Keratinocyte (primary cell): Measurements from ENCODE around the gene KMT2B. TPM values are rescaled to one million over a fixed set of nuclear protein-coding genes. Genes with fewer than 3 reads are reported as not detected.

ENCODE experiments used
- DNase-seq: peaks from one replicate; pipeline ENCODE4 v3.0.0-alpha.2; 2011; ENCODE audit warnings: low read depth, missing footprints, low spot score
- FAIRE-seq: peaks from 2 replicates; lab custom pipeline; 2011; peaks lifted over from hg19 to GRCh38; lab: Jason Lieb, UNC
- H2AFZ ChIP-seq: 2 replicates; pipeline ENCODE4 v1.6.0; 2012; ENCODE audit warnings: low read length, control low read depth, inconsistent platforms; ENCODE audit not compliant: control insufficient read depth
- H3K27ac ChIP-seq: 2 replicates; pipeline ENCODE4 v1.5.1; 2011; ENCODE audit warnings: low read length; ENCODE audit not compliant: control insufficient read depth, insufficient read depth
- H3K27me3 ChIP-seq: 3 replicates; pipeline ENCODE4 v1.6.0; 2011; ENCODE audit warnings: low read length; ENCODE audit not compliant: control insufficient read depth, insufficient read depth; ENCODE audit errors: extremely low read depth
- H3K36me3 ChIP-seq, 2 experiments: 2 replicates in 1 of 2; 3 replicates in 1 of 2; pipeline ENCODE4 v1.5.1; 2011; ENCODE audit warnings: low read length in 2 of 2, mild to moderate bottlenecking in 1 of 2; ENCODE audit not compliant: control insufficient read depth in 2 of 2, insufficient read depth in 2 of 2; ENCODE audit errors: extremely low read depth in 1 of 2
- H3K4me1 ChIP-seq: 3 replicates; pipeline ENCODE4 v1.5.1; 2011; ENCODE audit warnings: low read length; ENCODE audit not compliant: control insufficient read depth, insufficient read depth; ENCODE audit errors: extremely low read depth
- H3K4me2 ChIP-seq: 3 replicates; pipeline ENCODE4 v1.6.0; 2011; ENCODE audit warnings: low read depth, low read length; ENCODE audit not compliant: control insufficient read depth, insufficient read depth; ENCODE audit errors: extremely low read depth
- H3K4me3 ChIP-seq, 3 experiments: fragments of 200-600 bp in 1 of 3; sonication (generic) in 1 of 3; 2 replicates in 2 of 3; 3 replicates in 1 of 3; pipeline ENCODE4 v1.5.1; 2011 to 2016; ENCODE audit warnings: low read length in 3 of 3, mild to moderate bottlenecking in 3 of 3, control low read depth in 2 of 3, inconsistent platforms in 1 of 3, low read depth in 1 of 3, mixed read lengths in 1 of 3, mixed run types in 1 of 3, moderate library complexity in 1 of 3; ENCODE audit not compliant: control insufficient read depth in 2 of 3, insufficient read depth in 2 of 3; ENCODE audit errors: extremely low read depth in 1 of 3
- H3K79me2 ChIP-seq: 2 replicates; pipeline ENCODE4 v1.6.0; 2012; ENCODE audit warnings: low read length; ENCODE audit not compliant: control insufficient read depth, insufficient read depth
- H3K9ac ChIP-seq: 3 replicates; pipeline ENCODE4 v1.6.0; 2011; ENCODE audit warnings: low read length; ENCODE audit not compliant: control insufficient read depth, insufficient read depth; ENCODE audit errors: extremely low read depth
- H3K9me1 ChIP-seq: 3 replicates; pipeline ENCODE4 v1.6.0; 2011; ENCODE audit warnings: low read length; ENCODE audit not compliant: control insufficient read depth, insufficient read depth; ENCODE audit errors: extremely low read depth
- H3K9me3 ChIP-seq: 2 replicates; pipeline ENCODE4 v1.5.1; 2012; ENCODE audit warnings: low read depth, low read length; ENCODE audit not compliant: control insufficient read depth
- H4K20me1 ChIP-seq: 3 replicates; pipeline ENCODE4 v1.6.0; 2011; ENCODE audit warnings: low read length; ENCODE audit not compliant: control insufficient read depth, insufficient read depth; ENCODE audit errors: extremely low read depth
- EZH2 ChIP-seq: IDR thresholded peaks from one replicate; pipeline ENCODE4 v1.6.1; 2012; ENCODE audit warnings: inconsistent platforms, mild to moderate bottlenecking, low read length, moderate library complexity
- dilution Hi-C: fragments of 300-500 bp; cut with MboI; formaldehyde crosslinking; loops from one replicate; pipeline ENCODE4 v1.7.0; 2020; ENCODE audit warnings: low sequenced_read_pairs; ENCODE audit not compliant: extremely low pct_ligation_motif_present
- polyA plus RNA-seq, 5 experiments: library from polyadenylated mRNA; depleted of rRNA in 3 of 5; stranded (reverse) in 3 of 5; stranded (forward) in 1 of 5; unstranded in 1 of 5; fragments of >200 nt; gene quantifications; 1 replicate in 1 of 5; 2 replicates in 3 of 5; 3 replicates in 1 of 5; pipeline versions ENCODE4 v1.2.1 to v1.2.3, GENCODE V29; 2011 to 2012; ENCODE audit warnings: missing spikeins in 2 of 5, low read depth in 1 of 5, low replicate concordance in 1 of 5
- TF ChIP-seq, protein P1 (sequence below), 3 experiments: IDR thresholded peaks in 1 of 3; conservative IDR thresholded peaks in 1 of 3; optimal IDR thresholded peaks in 1 of 3; 2 replicates in 2 of 3; 3 replicates in 1 of 3; pipeline versions ENCODE3 to v1.5.1; 2011; ENCODE audit warnings: low read length in 3 of 3, mild to moderate bottlenecking in 3 of 3, moderate library complexity in 2 of 3, control low read depth in 1 of 3, inconsistent platforms in 1 of 3; ENCODE audit not compliant: insufficient read depth in 2 of 3; ENCODE audit errors: extremely low read depth in 1 of 3

Gene KMT2B
- polyA plus RNA-seq, 1 donor (not counting 4 experiments of a cell fraction or from before 2014, with no cell fraction given) = 7.7 TPM

- H3K9ac ChIP-seq = peak overlapping the region; percentile 22
- peak; percentile 75 for FAIRE-seq
Measured at GRCh38 chr19:35673121-35673804, 44.5 kb upstream of the KMT2B start.

DNA sequence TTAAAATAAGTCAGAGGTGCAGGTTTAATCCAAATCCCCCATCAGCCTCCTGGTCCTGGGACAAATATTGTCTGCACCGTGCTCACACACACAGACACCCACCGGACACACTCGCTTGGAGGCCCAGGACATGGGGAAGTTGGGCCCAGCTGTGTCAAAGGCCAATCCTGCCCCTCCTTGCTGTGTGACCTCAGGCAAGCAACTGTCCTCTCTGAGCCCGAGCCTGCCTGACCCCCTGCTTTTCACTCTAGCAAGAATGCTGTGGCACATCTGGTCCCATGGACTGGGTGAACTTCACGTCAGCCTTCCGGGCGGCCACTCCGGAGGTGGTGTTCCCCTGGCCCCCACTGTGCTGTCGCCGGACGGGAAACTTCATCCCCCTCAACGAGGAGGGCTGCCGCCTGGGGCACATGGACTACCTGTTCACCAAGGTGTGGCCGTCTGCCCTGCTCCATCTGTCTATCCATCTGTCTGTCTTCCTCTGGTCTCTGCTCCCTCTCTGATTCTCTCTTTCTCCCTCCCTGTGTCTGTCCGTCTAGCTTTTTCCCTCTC, 42.1 kb upstream of the KMT2B start:
- H2AFZ ChIP-seq = no peak overlapping the region
- H3K4me2 ChIP-seq = no peak overlapping the region
- no peaks in the 10 kb centered on the region for H3K36me3 ChIP-seq
- no peak overlapping the region for H3K4me3 ChIP-seq
- H3K9ac ChIP-seq = no peak overlapping the region
- peaks cover 7% of the 10 kb centered on the region for H3K4me1 ChIP-seq
- FAIRE-seq (no peak), DNase-seq (no peak)
- H3K27ac ChIP-seq = no peak overlapping the region
- dilution Hi-C loops = no loop called here
- H4K20me1 ChIP-seq = no peaks in the 10 kb centered on the region
- no peaks in the 10 kb centered on the region for H3K9me1 ChIP-seq
- TF ChIP-seq, protein P1, sequence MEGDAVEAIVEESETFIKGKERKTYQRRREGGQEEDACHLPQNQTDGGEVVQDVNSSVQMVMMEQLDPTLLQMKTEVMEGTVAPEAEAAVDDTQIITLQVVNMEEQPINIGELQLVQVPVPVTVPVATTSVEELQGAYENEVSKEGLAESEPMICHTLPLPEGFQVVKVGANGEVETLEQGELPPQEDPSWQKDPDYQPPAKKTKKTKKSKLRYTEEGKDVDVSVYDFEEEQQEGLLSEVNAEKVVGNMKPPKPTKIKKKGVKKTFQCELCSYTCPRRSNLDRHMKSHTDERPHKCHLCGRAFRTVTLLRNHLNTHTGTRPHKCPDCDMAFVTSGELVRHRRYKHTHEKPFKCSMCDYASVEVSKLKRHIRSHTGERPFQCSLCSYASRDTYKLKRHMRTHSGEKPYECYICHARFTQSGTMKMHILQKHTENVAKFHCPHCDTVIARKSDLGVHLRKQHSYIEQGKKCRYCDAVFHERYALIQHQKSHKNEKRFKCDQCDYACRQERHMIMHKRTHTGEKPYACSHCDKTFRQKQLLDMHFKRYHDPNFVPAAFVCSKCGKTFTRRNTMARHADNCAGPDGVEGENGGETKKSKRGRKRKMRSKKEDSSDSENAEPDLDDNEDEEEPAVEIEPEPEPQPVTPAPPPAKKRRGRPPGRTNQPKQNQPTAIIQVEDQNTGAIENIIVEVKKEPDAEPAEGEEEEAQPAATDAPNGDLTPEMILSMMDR (optimal IDR thresholded peaks at IDR 0.05 in 1 of 3, IDR thresholded peaks at IDR 0.05 in 1 of 3, conservative IDR thresholded peaks at IDR 0.05 in 1 of 3; ENCODE audit: extremely low read depth in 1 of 3, insufficient read depth in 2 of 3, low read length in 3 of 3) = no peak
- no peak for TF ChIP-seq EZH2
- peaks cover 8% of the 10 kb centered on the region for H3K27me3 ChIP-seq
- H3K79me2 ChIP-seq = no peaks in the 10 kb centered on the region
- H3K9me3 ChIP-seq = no peaks in the 10 kb centered on the region

More at GRCh38 chr19:35673121-35673804, 44.5 kb upstream of the KMT2B start:
- TF ChIP-seq EZH2 = no peak
- TF ChIP-seq, protein P1 (optimal IDR thresholded peaks at IDR 0.05 in 1 of 3, IDR thresholded peaks at IDR 0.05 in 1 of 3, conservative IDR thresholded peaks at IDR 0.05 in 1 of 3; ENCODE audit: extremely low read depth in 1 of 3, insufficient read depth in 2 of 3, low read length in 3 of 3) = no peak
- Histone ChIP-seq H2AFZ (peak overlapping the region; percentile 85), H3K4me1 (peaks cover 7% of the 10 kb centered on the region), H4K20me1 (no peaks in the 10 kb centered on the region), H3K79me2 (no peaks in the 10 kb centered on the region), H3K27ac (no peak overlapping the region), H3K27me3 (peaks cover 14% of the 10 kb centered on the region), H3K36me3 (no peaks in the 10 kb centered on the region), H3K4me2 (peak overlapping the region; percentile 69), H3K9me1 (no peaks in the 10 kb centered on the region), H3K9me3 (no peaks in the 10 kb centered on the region), H3K4me3 (peak overlapping the region; percentile 38 to 63 (median 56))
- dilution Hi-C loops = no loop called here
- peak; percentile 42 for DNase-seq
